Cardiac muscle cell (in vitro differentiated cells and primary cell): ENCODE results near the gene DRD4. TPM values are rescaled to one million over a fixed set of nuclear protein-coding genes. Genes with fewer than 3 reads are reported as not detected.

Experiments used
- DNase-seq, 2 donors: peaks; one replicate each; pipeline versions ENCODE4 v3.0.0 to v3.0.0-alpha.2; 2010 to 2017; ENCODE audit warnings: low read depth in 1 of 2, low spot score in 1 of 2
- H3K27ac ChIP-seq: fragments of 200-600 bp; sonication (generic); 2 replicates; pipeline ENCODE4 v1.5.1; 2016
- H3K27me3 ChIP-seq: fragments of 200-600 bp; sonication (generic); 2 replicates; pipeline ENCODE4 v1.6.0; 2016; ENCODE audit warnings: control low read depth
- H3K36me3 ChIP-seq: fragments of 200-600 bp; sonication (generic); 2 replicates; pipeline ENCODE4 v1.5.1; 2016; ENCODE audit warnings: control low read depth
- H3K4me1 ChIP-seq: fragments of 200-600 bp; sonication (generic); 2 replicates; pipeline ENCODE4 v1.8.1; 2017; ENCODE audit warnings: low read depth, mild to moderate bottlenecking, mixed run types
- H3K4me3 ChIP-seq: fragments of 200-600 bp; sonication (generic); 2 replicates; pipeline ENCODE4 v1.5.1; 2016; ENCODE audit warnings: mild to moderate bottlenecking
- H3K9me3 ChIP-seq: fragments of 200-600 bp; sonication (generic); 2 replicates; pipeline ENCODE4 v1.5.1; 2017; ENCODE audit warnings: low read depth, mild to moderate bottlenecking, control low read depth
- CTCF ChIP-seq: IDR thresholded peaks from 2 replicates; pipeline ENCODE4 v1.5.1; 2012; ENCODE audit warnings: low read depth, mild to moderate bottlenecking, low read length
- polyA plus RNA-seq: library from polyadenylated mRNA; unstranded; fragments of >200 nt; fragmentation: Nextera tagmentation; extraction: Ambion mirVana; gene quantifications from 2 replicates; pipeline ENCODE4 v1.2.1, GENCODE V29; 2016
- total RNA-seq: library from RNA; depleted of rRNA; stranded (reverse); fragments of >200 nt; gene quantifications from 2 replicates; pipeline ENCODE4 v1.2.3, GENCODE V29; 2016

Gene DRD4
- total and polyA plus RNA-seq, 2 experiments from 2014 or later = 0.75 to 1.2 TPM

DNA sequence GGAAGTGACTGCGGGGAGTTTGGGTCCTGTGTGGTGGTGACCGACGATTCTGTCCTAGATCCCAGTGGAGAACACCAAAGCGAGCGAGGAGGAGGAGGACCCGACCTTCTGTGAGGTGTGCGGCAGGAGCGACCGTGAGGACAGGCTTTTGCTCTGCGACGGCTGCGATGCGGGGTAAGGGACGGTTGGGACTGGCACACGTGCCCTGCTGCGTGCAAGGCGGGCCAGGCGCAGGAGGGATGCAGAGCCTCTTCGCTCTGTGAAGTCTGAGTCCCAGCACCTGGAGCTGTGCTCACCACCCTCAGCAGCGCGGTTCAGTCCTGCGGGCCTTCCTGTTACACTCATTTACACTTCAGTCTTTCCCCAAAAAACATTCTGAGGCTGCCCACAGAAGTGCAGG, 44.6 kb upstream of the DRD4 start:
- TF ChIP-seq CTCF = no peak
- no peak overlapping the region for H3K27ac ChIP-seq
- H3K9me3 ChIP-seq = no peaks in the 10 kb centered on the region
- H3K4me3 ChIP-seq = no peak overlapping the region
- no peaks in the 10 kb centered on the region for H3K4me1 ChIP-seq
- no peak for DNase-seq
- H3K27me3 ChIP-seq = no peaks in the 10 kb centered on the region
- peaks cover 42% of the 10 kb centered on the region for H3K36me3 ChIP-seq

DNA sequence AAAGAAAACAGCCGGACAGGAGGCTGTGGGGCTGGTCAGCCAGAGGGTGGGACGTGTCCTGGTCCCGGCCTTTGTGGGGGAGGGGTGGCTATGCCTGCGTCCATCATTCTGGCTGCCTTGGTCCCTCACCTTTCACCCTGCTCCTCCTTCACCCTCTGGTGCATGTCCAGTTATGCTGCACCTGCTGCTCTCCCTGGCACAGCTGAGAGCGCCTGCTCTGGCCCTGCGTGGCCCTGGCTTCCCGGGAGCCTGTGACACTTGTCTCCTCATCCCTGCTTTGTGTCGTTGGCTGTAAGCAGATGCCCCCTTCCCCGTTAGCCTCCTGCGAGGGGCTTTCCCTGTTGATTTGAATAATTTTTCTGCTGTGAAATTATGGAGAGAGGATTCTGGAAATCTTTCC, 44.2 kb upstream of the DRD4 start:
- Histone ChIP-seq H3K4me3 (no peak overlapping the region), H3K4me1 (no peaks in the 10 kb centered on the region), H3K27ac (no peak overlapping the region), H3K36me3 (peaks cover 45% of the 10 kb centered on the region), H3K27me3 (no peaks in the 10 kb centered on the region), H3K9me3 (no peaks in the 10 kb centered on the region)
- no peak for DNase-seq
- no peak for TF ChIP-seq CTCF

DNA sequence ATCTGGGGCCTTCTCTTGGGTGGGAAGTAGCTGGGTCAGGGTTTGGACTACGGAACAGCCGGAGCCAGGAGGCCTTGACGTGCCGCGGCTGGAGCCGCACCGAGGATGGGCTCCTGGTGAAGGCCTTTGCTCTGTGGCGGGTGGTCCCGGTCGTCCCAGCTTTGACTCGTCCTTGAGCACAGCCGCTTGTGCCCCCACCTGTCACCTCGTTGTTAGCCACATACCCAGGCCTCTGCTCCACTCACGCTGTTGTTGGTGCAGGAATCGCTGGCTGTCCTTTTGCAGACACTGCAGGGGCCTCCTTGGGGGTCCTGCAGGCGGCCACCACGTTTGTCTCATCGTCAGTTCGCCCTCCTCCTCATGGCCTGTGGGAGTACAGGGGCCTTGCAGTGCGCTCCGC, 43.7 kb upstream of the DRD4 start:
- H3K36me3 ChIP-seq = peaks cover 47% of the 10 kb centered on the region
- no peak for TF ChIP-seq CTCF
- no peak for DNase-seq
- H3K9me3 ChIP-seq = no peaks in the 10 kb centered on the region
- no peaks in the 10 kb centered on the region for H3K4me1 ChIP-seq
- H3K4me3 ChIP-seq = no peak overlapping the region
- no peak overlapping the region for H3K27ac ChIP-seq
- H3K27me3 ChIP-seq = no peaks in the 10 kb centered on the region

DNA sequence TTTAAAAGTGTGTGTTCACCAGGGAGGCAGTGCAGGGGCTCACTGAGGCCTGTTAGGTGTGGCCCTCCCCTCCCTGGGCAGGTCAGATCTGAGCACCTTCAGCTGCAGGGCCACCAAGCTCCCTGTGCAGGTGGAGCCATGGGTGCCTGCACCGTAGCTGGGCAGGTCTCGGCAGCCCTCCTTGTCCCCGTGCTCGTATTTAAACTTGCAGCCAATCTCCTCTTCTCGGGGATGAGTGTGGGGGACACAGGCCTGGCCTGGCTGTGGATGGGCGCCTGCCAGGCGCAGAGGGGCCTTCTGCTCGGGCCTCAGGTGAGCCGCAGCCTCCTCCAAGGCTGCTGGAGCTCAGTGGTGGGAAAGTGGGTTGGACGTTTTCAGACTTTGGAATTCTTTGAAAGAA, 41.7 kb upstream of the DRD4 start:
- no peak for DNase-seq
- no peaks in the 10 kb centered on the region for H3K4me1 ChIP-seq
- H3K27ac ChIP-seq = no peak overlapping the region
- no peak for TF ChIP-seq CTCF
- no peaks in the 10 kb centered on the region for H3K9me3 ChIP-seq
- no peak overlapping the region for H3K4me3 ChIP-seq
- H3K36me3 ChIP-seq = peaks cover 42% of the 10 kb centered on the region
- H3K27me3 ChIP-seq = no peaks in the 10 kb centered on the region

DNA sequence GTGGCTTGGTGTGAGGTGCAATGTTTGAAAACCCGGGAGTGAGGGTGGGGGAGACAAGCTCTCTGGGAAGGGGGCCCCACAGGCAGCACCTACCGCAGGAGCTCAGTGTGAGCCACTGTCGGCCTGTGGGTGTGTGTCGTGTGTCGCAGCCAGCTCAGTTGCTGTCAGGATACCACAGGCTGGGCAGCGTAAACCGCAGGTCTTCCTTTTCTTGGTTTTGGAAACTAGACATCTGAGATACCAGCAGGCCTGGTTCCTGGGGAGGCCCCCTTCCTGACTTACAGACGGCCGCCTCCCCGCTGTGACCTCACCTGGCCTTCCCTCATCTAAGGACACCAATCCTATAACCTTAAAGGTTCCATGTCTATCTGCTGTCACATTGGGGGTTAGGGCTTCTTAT, 40.7 kb upstream of the DRD4 start:
- H3K4me1 ChIP-seq = no peaks in the 10 kb centered on the region
- no peak overlapping the region for H3K4me3 ChIP-seq
- H3K27me3 ChIP-seq = no peaks in the 10 kb centered on the region
- peaks cover 42% of the 10 kb centered on the region for H3K36me3 ChIP-seq
- no peaks in the 10 kb centered on the region for H3K9me3 ChIP-seq
- no peak overlapping the region for H3K27ac ChIP-seq
- no peak for DNase-seq
- TF ChIP-seq CTCF = no peak

DNA sequence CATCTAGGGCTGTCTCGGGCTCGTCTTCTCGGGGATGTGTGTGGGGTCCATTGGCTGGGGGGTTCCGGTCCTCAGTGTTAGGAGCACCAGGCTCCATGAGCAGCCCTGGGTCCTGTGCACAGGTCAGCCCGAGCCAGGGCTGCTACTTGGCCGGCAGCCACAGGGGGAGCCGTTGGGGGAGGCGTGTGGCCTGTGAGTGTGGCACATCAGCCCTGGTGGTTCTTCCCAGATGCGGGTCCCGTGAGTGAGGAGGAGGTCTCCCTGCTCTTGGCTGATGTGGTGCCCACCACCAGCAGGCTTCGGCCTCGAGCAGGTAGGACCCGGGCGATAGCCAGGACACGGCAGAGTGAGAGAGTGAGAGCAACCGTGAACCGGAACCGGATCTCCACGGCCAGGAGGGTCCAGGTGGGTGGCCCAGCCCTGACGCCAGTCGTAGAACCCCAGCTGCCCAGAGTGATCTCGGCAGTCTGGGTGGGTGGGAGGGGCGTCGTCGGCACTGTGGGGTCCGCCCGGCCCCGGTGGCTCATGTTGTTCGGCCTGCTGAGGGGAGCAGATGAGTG, 39.8 kb upstream of the DRD4 start:
- Histone ChIP-seq H3K9me3 (no peaks in the 10 kb centered on the region), H3K27me3 (no peaks in the 10 kb centered on the region), H3K36me3 (peaks cover 50% of the 10 kb centered on the region), H3K4me1 (no peaks in the 10 kb centered on the region), H3K27ac (no peak overlapping the region), H3K4me3 (no peak overlapping the region)
- no peak for TF ChIP-seq CTCF
- no peak for DNase-seq
